K562 (cell line): Measurements from ENCODE around the gene FARSA. TPM values are rescaled to one million over a fixed set of nuclear protein-coding genes. Genes with fewer than 3 reads are reported as not detected.
"Not testable (repeated sequence)": the region's sequence is repeated elsewhere in the genome, so short reads cannot be mapped to it uniquely, and the experiment has no call there.

Experiments used
- ATAC-seq: fragments of 200-7000 bp; cut with Tn5 transposase; 3 replicates; pipeline ENCODE4 v1.9.1; 2020; ENCODE audit warnings: moderate library complexity
- BruUV-seq: library from RNA; stranded (reverse); fragments of 400-500 nt; replicated peaks from 2 replicates; lab custom pipeline; 2021; lab: Mats Ljungman, UMichigan
- CTCF ChIA-PET: fragments of 300-600 bp; formaldehyde crosslinking; extraction: SDS; loops from one replicate; lab custom pipeline; 2021; ENCODE audit warnings: low intra/inter-chr PET ratio; lab: Yijun Ruan, JAX
- POLR2A ChIA-PET: fragments of 300-600, 350-650 bp; sonication (Branson Sonifier 250); formaldehyde crosslinking; extraction: SDS; loops from one replicate; lab custom pipeline; 2021; ENCODE audit warnings: antibody characterized with exemption, inconsistent platforms; lab: Yijun Ruan, JAX
- DNase-seq, 4 experiments: peaks; one replicate each; pipeline versions ENCODE4 v3.0.0 to v3.0.0-alpha.2; 2011 to 2018; ENCODE audit warnings: low spot score in 3 of 4, mixed read lengths in 3 of 4; ENCODE audit errors: extremely low read depth in 1 of 4
- FAIRE-seq: peaks from 2 replicates; lab custom pipeline; 2011; peaks lifted over from hg19 to GRCh38; lab: Jason Lieb, UNC
- H2AFZ ChIP-seq: 2 replicates; pipeline ENCODE4 v1.6.0; 2011; ENCODE audit warnings: low read depth, low read length, control low read depth, inconsistent platforms
- H3K27ac ChIP-seq: fragments of 200-600 bp; 3 replicates; pipeline ENCODE4 v1.8.0; 2011; ENCODE audit warnings: low read depth, mild to moderate bottlenecking, control low read depth, inconsistent platforms, low read length, moderate library complexity, mixed read lengths; ENCODE audit errors: extremely low read depth
- H3K27me3 ChIP-seq, 2 experiments: fragments of 300-600 bp in 1 of 2; 2 replicates in 1 of 2; 3 replicates in 1 of 2; pipeline versions ENCODE4 v1.6.0 to v1.8.0; 2011; ENCODE audit warnings: inconsistent platforms in 2 of 2, low read length in 2 of 2, mild to moderate bottlenecking in 1 of 2, mixed read lengths in 1 of 2, moderate library complexity in 1 of 2; ENCODE audit not compliant: control insufficient read depth in 2 of 2, insufficient read depth in 2 of 2
- H3K36me3 ChIP-seq: fragments of 300-600 bp; 3 replicates; pipeline ENCODE4 v1.8.0; 2011; ENCODE audit warnings: mild to moderate bottlenecking, low read length, inconsistent platforms; ENCODE audit not compliant: control insufficient read depth, insufficient read depth
- H3K4me1 ChIP-seq, 2 experiments: fragments of 200-600 bp in 1 of 2; replicated peaks in 1 of 2; 2 replicates in 1 of 2; 3 replicates in 1 of 2; pipeline versions ENCODE4 v1.5.1 to v1.8.0; 2011; ENCODE audit warnings: inconsistent platforms in 2 of 2, low read length in 2 of 2, mild to moderate bottlenecking in 1 of 2, mixed read lengths in 1 of 2, moderate library complexity in 1 of 2; ENCODE audit not compliant: control insufficient read depth in 2 of 2, insufficient read depth in 2 of 2
- H3K4me2 ChIP-seq: 2 replicates; pipeline ENCODE4 v1.6.1; 2011; ENCODE audit warnings: low read length, control low read depth, inconsistent platforms, mixed read lengths; ENCODE audit not compliant: insufficient read depth
- H3K4me3 ChIP-seq: fragments of 200-600 bp; sonication (generic), shearing (Covaris generic); 2 replicates; pipeline ENCODE4 v1.5.1; 2016; ENCODE audit warnings: control low read depth, inconsistent platforms
- H3K79me2 ChIP-seq: fragments of 200-600 bp; 3 replicates; pipeline ENCODE4 v1.8.0; 2011; ENCODE audit warnings: low read length, inconsistent platforms; ENCODE audit not compliant: control insufficient read depth, insufficient read depth
- H3K9ac ChIP-seq, 2 experiments: 2 replicates each; pipeline versions ENCODE4 v1.6.0 to v1.6.1; 2011; ENCODE audit warnings: low read depth in 2 of 2, low read length in 2 of 2, control low read depth in 1 of 2, inconsistent platforms in 1 of 2, mild to moderate bottlenecking in 1 of 2, mixed read lengths in 1 of 2; ENCODE audit not compliant: insufficient read depth in 1 of 2
- H3K9me1 ChIP-seq: one replicate; pipeline ENCODE4 v1.6.0; 2011; ENCODE audit warnings: inconsistent platforms, mild to moderate bottlenecking, low read length, moderate library complexity; ENCODE audit not compliant: control insufficient read depth, insufficient read depth
- H3K9me3 ChIP-seq: replicated peaks from 2 replicates; pipeline ENCODE4 v1.5.1; 2011; ENCODE audit warnings: low read depth, low read length, inconsistent platforms; ENCODE audit not compliant: control insufficient read depth, insufficient read depth
- H4K20me1 ChIP-seq: replicated peaks from 2 replicates; pipeline ENCODE4 v1.6.1; 2011; ENCODE audit warnings: low read length, inconsistent platforms, mixed read lengths; ENCODE audit not compliant: control insufficient read depth, insufficient read depth
- ARID1B ChIP-seq: fragments of 450-650 bp; IDR thresholded peaks from 2 replicates; pipeline ENCODE4 v1.6.1; 2016; ENCODE audit warnings: antibody characterized with exemption, mild to moderate bottlenecking, inconsistent platforms
- HIVEP1 ChIP-seq: fragments of 250-450 bp; sonication (Bioruptor Pico); IDR thresholded peaks from 2 replicates; pipeline ENCODE4 v1.4.0; 2020; ENCODE audit warnings: mild to moderate bottlenecking
- MIER1 ChIP-seq: fragments of 450-650 bp; IDR thresholded peaks from 2 replicates; pipeline ENCODE4 v1.6.1; 2016; ENCODE audit warnings: antibody characterized with exemption, mild to moderate bottlenecking, low read depth
- NFRKB ChIP-seq: fragments of 450-650 bp; IDR thresholded peaks from 2 replicates; pipeline ENCODE4 v1.6.1; 2016; ENCODE audit warnings: low read depth
- PHF20 ChIP-seq: fragments of 450-650 bp; IDR thresholded peaks from 2 replicates; pipeline ENCODE4 v1.6.1; 2018; ENCODE audit not compliant: partially characterized antibody
- PHF21A ChIP-seq: fragments of 450-650 bp; IDR thresholded peaks from 2 replicates; pipeline ENCODE4 v1.6.1; 2017; ENCODE audit warnings: low read depth, borderline replicate concordance
- POLR2AphosphoS5 ChIP-seq: IDR thresholded peaks from 2 replicates; pipeline ENCODE4 v1.6.1; 2011; ENCODE audit warnings: mild to moderate bottlenecking, low read depth, low read length, moderate library complexity; ENCODE audit not compliant: control insufficient read depth, insufficient read depth
- POLR2B ChIP-seq: fragments of 450-650 bp; IDR thresholded peaks from 2 replicates; pipeline ENCODE4 v1.6.1; 2018; ENCODE audit warnings: low read depth; ENCODE audit not compliant: partially characterized antibody
- WGBS: fragments of 100-300 bp; shearing (Covaris generic); methylation state at CpG from one replicate; pipeline ENCODE4 v1.1.6; 2016; ENCODE audit warnings: low coverage, mixed read lengths; ENCODE audit not compliant: insufficient coverage; ENCODE audit errors: missing lambda C conversion rate; 5-methylcytosine and 5-hydroxymethylcytosine counted together
- in situ Hi-C: fragments of 300-500 bp; cut with MboI; formaldehyde crosslinking; loops from 4 replicates; pipeline ENCODE4 v1.15.0; 2018; ENCODE audit warnings: inconsistent platforms, mixed read lengths
- intact Hi-C: fragments of 100-400 bp; cut with micrococcal nuclease; formaldehyde crosslinking; loops from 2 replicates; pipeline ENCODE4 v1.14.2; 2022
- polyA plus RNA-seq, 8 experiments: library from polyadenylated mRNA; depleted of rRNA in 4 of 8; stranded (reverse) in 5 of 8; unstranded in 3 of 8; fragments of >200 nt; fragmentation: Nextera tagmentation in 2 of 8; fragmentation: Illumina TruSeq in 1 of 8; extraction: Ambion mirVana in 2 of 8; extraction: Trizol in 1 of 8; gene quantifications; 2 replicates each; pipeline versions ENCODE4 v1.2.1 to v1.2.3, GENCODE V29; 2011 to 2014; ENCODE audit warnings: inconsistent platforms in 1 of 8, missing spikeins in 1 of 8
- total RNA-seq, 7 experiments: library from RNA; depleted of rRNA in 6 of 7; stranded (reverse); fragments of >200 nt in 6 of 7; fragmentation: Illumina TruSeq in 2 of 7; extraction: Trizol in 2 of 7; gene quantifications; 2 replicates each; pipeline versions ENCODE4 v1.2.1 to v1.2.3, GENCODE V29; 2011 to 2021; ENCODE audit warnings: low replicate concordance in 1 of 7
- TF ChIP-seq, protein P1 (sequence below): fragments of 450-650 bp; IDR thresholded peaks from 2 replicates; pipeline ENCODE4 v1.6.1; 2018; ENCODE audit warnings: mild to moderate bottlenecking, low read depth; ENCODE audit not compliant: partially characterized antibody
- TF ChIP-seq, protein P2 (sequence below), 2 experiments: fragments of 450-650 bp in 1 of 2; IDR thresholded peaks; 2 replicates each; pipeline ENCODE4 v1.6.1; 2011 to 2017; ENCODE audit warnings: low read depth in 2 of 2, antibody characterized with exemption in 1 of 2, borderline replicate concordance in 1 of 2, low read length in 1 of 2, mild to moderate bottlenecking in 1 of 2, mixed read lengths in 1 of 2; ENCODE audit not compliant: control insufficient read depth in 1 of 2
- TF ChIP-seq, protein P3 (sequence below): fragments of 450-650 bp; IDR thresholded peaks from 2 replicates; pipeline ENCODE4 v1.6.1; 2016; ENCODE audit warnings: borderline replicate concordance

FARSA gene
- total and polyA plus RNA-seq, 9 of the 15 experiments (the other 6 are each of a cell fraction or from before 2014, with no cell fraction given): 25.2 to 237 (median 89.6) TPM

DNA sequence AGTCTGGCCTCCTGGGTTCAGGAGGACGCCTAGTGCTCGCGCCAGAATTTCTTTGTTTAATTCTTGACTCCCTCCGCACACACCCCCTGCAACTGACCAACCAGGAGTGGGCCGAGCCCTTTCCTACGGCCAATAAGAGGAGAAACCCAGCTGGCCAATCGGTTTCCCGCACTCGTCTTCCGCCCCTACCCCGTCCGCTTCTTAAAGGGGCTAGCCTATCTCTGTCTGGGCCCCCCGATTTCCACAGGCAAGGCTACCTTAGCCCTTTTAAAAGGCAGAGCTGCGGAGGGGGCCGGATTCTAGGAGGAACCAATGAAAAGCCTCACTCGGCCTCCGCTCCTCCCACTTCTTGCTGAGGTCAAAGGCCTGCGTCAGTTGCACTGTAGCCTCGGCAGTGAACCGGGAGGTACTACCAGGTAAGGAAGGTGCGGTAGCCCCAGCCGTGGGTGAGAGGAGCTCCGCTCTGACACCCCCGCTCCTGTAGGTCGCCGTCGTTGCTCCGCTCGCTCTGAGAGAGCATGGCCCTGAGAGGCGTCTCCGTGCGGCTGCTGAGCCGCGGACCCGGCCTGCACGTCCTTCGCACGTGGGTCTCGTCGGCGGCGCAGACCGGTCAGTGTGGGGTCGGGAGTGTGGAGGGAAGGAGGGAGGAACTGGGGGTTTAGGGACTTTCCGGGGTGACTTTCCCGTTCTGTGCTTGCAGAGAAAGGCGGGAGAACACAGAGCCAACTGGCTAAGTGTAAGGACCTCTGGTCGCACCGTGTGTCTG, 42.5 kb downstream of the FARSA start, which contains the start of gene GCDH (continued):
- TF ChIP-seq, protein P1, sequence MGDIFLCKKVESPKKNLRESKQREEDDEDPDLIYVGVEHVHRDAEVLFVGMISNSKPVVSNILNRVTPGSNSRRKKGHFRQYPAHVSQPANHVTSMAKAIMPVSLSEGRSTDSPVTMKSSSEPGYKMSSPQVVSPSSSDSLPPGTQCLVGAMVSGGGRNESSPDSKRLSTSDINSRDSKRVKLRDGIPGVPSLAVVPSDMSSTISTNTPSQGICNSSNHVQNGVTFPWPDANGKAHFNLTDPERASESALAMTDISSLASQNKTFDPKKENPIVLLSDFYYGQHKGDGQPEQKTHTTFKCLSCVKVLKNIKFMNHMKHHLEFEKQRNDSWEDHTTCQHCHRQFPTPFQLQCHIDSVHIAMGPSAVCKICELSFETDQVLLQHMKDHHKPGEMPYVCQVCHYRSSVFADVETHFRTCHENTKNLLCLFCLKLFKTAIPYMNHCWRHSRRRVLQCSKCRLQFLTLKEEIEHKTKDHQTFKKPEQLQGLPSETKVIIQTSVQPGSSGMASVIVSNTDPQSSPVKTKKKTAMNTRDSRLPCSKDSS: no peak
- TF ChIP-seq HIVEP1: no peak

DNA sequence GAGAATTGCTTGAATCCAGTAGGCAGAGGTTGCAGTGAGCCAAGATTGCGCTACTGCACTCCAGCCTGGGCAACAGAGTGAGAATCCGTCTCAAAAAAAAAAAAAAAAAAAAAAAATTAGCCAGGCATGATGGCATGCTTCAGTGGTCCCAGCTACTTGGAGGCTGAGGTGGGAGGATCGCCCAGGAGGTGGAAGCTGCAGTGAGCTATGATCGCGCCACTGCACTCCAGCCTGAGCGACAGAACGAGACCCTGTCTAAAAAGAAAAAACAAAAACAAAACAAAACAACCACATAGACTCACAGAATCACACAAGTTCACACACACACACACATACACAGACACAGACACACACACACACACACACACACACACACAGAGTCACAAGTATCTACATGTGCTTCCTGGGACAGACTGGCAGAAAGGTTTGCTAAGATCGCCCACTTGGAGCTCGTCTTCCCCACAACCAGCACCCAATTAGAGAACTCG, 43.2 kb downstream of the FARSA start:
- not testable (repeated sequence) for BruUV-seq
- whole genome bisulfite sequencing: 12% methylated on average over 8 of the region's 10 CpGs
- TF ChIP-seq ARID1B (peak; percentile 68), NFRKB (0 out of 2 replicates have a peak, but pooled peaks have one; percentile 26), POLR2AphosphoS5 (peak; percentile 19; the same call in 1 of the 2 replicates), PHF21A (0 out of 2 replicates have a peak, but pooled peaks have one; percentile 56), MIER1 (0 out of 2 replicates have a peak, but pooled peaks have one; percentile 57), POLR2B (peak; percentile 66), PHF20 (peak; percentile 63)
- TF ChIP-seq, protein P2, sequence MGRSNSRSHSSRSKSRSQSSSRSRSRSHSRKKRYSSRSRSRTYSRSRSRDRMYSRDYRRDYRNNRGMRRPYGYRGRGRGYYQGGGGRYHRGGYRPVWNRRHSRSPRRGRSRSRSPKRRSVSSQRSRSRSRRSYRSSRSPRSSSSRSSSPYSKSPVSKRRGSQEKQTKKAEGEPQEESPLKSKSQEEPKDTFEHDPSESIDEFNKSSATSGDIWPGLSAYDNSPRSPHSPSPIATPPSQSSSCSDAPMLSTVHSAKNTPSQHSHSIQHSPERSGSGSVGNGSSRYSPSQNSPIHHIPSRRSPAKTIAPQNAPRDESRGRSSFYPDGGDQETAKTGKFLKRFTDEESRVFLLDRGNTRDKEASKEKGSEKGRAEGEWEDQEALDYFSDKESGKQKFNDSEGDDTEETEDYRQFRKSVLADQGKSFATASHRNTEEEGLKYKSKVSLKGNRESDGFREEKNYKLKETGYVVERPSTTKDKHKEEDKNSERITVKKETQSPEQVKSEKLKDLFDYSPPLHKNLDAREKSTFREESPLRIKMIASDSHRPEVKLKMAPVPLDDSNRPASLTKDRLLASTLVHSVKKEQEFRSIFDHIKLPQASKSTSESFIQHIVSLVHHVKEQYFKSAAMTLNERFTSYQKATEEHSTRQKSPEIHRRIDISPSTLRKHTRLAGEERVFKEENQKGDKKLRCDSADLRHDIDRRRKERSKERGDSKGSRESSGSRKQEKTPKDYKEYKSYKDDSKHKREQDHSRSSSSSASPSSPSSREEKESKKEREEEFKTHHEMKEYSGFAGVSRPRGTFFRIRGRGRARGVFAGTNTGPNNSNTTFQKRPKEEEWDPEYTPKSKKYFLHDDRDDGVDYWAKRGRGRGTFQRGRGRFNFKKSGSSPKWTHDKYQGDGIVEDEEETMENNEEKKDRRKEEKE (IDR thresholded peaks at IDR 0.05; ENCODE audit: borderline replicate concordance in 1 of 2, control insufficient read depth in 1 of 2, low read depth in 2 of 2, low read length in 1 of 2): peak in 1 of 2 experiments; percentile 70; a peak in 1 of 4 replicates
- TF ChIP-seq, protein P3, sequence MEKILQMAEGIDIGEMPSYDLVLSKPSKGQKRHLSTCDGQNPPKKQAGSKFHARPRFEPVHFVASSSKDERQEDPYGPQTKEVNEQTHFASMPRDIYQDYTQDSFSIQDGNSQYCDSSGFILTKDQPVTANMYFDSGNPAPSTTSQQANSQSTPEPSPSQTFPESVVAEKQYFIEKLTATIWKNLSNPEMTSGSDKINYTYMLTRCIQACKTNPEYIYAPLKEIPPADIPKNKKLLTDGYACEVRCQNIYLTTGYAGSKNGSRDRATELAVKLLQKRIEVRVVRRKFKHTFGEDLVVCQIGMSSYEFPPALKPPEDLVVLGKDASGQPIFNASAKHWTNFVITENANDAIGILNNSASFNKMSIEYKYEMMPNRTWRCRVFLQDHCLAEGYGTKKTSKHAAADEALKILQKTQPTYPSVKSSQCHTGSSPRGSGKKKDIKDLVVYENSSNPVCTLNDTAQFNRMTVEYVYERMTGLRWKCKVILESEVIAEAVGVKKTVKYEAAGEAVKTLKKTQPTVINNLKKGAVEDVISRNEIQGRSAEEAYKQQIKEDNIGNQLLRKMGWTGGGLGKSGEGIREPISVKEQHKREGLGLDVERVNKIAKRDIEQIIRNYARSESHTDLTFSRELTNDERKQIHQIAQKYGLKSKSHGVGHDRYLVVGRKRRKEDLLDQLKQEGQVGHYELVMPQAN: peak; percentile 89

More for the DNA sequence above, 43.2 kb downstream of the FARSA start:
- in situ Hi-C loops, FAIRE-seq, DNase-seq, intact Hi-C loops, H3K9me3 ChIP-seq, H3K9me1 ChIP-seq, H4K20me1 ChIP-seq, H3K27me3 ChIP-seq, CTCF ChIA-PET, ATAC-seq: not testable (repeated sequence)
- H3K4me2 ChIP-seq: peak overlapping the region; percentile 86
- POLR2A ChIA-PET: interaction anchor here (0.6 to 1.9 kb wide), 15 partner anchors 9 to 106 kb away, joined by 3 to 8 read pairs (median 4); partner anchors contain the start of genes DNASE2 and SYCE2
- peaks cover 44% of the 10 kb centered on the region for H3K79me2 ChIP-seq
- peaks cover 15 to 56% of the 10 kb centered on the region in 2 experiments; a peak in 4 of 5 replicates for H3K4me1 ChIP-seq
- peak overlapping the region; percentile 34 for H2AFZ ChIP-seq
- H3K27ac ChIP-seq: peak overlapping the region; percentile 52; the same call in 2 of the 3 replicates
- peaks cover 28% of the 10 kb centered on the region; the same call in 2 of the 3 replicates for H3K36me3 ChIP-seq
- H3K9ac ChIP-seq: peak overlapping the region; percentile 33 to 47; a peak in 3 of 4 replicates
- H3K4me3 ChIP-seq: peak overlapping the region; percentile 88
